Tibial nerve (tissue), 4 donors: ENCODE results near the gene EYA3. TPM values are rescaled to one million over a fixed set of nuclear protein-coding genes. Genes with fewer than 3 reads are reported as not detected.

Experiments
- DNase-seq, 2 donors: peaks; one replicate each; pipeline ENCODE4 v3.0.0-alpha.2; 2019; ENCODE audit warnings: low spot score in 2 of 2
- H3K27ac ChIP-seq, 4 donors: fragments of 200-600 bp; sonication (generic) in 3 of 4; one replicate each; pipeline ENCODE4 v1.5.1; 2017 to 2019; ENCODE audit warnings: mild to moderate bottlenecking in 1 of 4
- H3K27me3 ChIP-seq, 2 donors: fragments of 200-600 bp; sonication (generic) in 1 of 2; one replicate each; pipeline versions ENCODE4 v1.5.1 to v1.6.0; 2017 to 2019
- H3K36me3 ChIP-seq, 3 donors: fragments of 200-600 bp; sonication (generic); one replicate each; pipeline ENCODE4 v1.5.1; 2018 to 2019
- H3K4me1 ChIP-seq, 4 donors: fragments of 200-600 bp; sonication (generic) in 3 of 4; one replicate each; pipeline ENCODE4 v1.5.1; 2017 to 2019
- H3K4me3 ChIP-seq, 4 donors: fragments of 200-600 bp; sonication (generic) in 3 of 4; one replicate each; pipeline ENCODE4 v1.5.1; 2017 to 2019; ENCODE audit warnings: mild to moderate bottlenecking in 1 of 4, moderate library complexity in 1 of 4
- H3K9me3 ChIP-seq, 4 donors: fragments of 200-600 bp; sonication (generic) in 3 of 4; one replicate each; pipeline ENCODE4 v1.5.1; 2017 to 2019
- EP300 ChIP-seq, 2 donors: sonication (generic); formaldehyde crosslinking; IDR thresholded peaks; one replicate each; pipeline ENCODE4 v1.6.1; 2017; ENCODE audit warnings: antibody characterized with exemption in 2 of 2, mild to moderate bottlenecking in 1 of 2
- POLR2A ChIP-seq, 2 donors: fragments of 450-650 bp; IDR thresholded peaks; one replicate each; pipeline ENCODE4 v1.6.1; 2017; ENCODE audit warnings: antibody characterized with exemption in 2 of 2, mild to moderate bottlenecking in 2 of 2, moderate library complexity in 2 of 2
- WGBS, 2 donors: methylation state at CpG; one replicate each; pipeline ENCODE4 v1.1.5; 2018; 5-methylcytosine and 5-hydroxymethylcytosine counted together
- total RNA-seq, 4 donors: library from RNA; depleted of rRNA; stranded (reverse); fragments of >200 nt; gene quantifications; one replicate each; pipeline ENCODE4 v1.1.0, GENCODE V29; 2016
- TF ChIP-seq, protein P1 (sequence below), 5 experiments: fragments of 200-600 bp in 3 of 5; fragments of 450-650 bp in 2 of 5; sonication (generic) in 3 of 5; IDR thresholded peaks; one replicate each; pipeline ENCODE4 v1.5.1; 2016 to 2019; ENCODE audit warnings: antibody characterized with exemption in 5 of 5, mild to moderate bottlenecking in 3 of 5, moderate library complexity in 2 of 5

EYA3 gene
- total RNA-seq, 4 donors from 2014 or later: 9.2 to 17.6 (median 14.6) TPM

DNA sequence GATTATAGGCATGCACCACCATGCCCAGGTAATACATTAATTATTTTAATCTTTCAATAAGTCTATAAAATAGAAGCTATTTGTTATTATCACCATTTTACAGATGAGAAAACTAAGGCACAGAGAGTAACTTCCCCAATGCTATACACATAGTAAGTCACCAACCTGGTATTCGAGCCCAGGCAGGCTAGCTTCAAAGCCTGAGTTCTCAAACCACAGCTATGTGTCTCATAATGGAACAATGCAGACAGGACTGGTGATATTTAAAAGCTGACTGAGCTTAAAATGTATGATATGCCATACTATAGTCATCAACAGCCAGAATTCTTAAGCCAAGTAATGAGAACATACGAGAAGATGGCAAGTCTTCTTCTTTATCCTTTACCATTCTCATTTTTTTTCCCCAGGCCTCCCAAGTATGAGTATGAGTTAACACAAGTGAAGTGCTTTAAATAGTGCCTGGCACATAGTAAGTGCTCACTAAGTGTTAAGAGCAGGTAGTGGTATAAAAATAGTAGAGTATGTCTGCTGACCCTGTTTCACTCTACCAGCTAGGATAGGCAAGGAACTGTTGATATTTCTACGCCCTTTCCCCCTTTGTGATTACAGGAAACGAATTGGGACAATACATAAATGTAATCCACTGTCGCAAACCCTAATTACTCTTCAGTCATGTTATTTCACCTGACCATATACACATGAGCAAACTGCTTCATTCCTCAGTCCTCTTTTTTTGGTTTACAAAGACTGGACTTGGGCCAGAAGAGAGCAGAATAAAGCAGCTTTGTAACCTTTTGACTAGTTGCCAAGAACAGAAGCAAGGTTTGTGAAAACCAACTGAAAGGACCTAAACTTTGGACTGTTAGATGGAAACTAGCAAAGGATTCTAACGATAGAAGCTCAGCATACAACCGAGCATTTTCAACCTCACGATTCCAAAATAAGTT lies 9.5 kb downstream of the EYA3 start:
- Histone ChIP-seq H3K27me3 (no peaks in the 10 kb centered on the region), H3K36me3 (peaks cover 0 to 18% (median 0%) of the 10 kb centered on the region in 3 donors), H3K4me3 (no peak overlapping the region), H3K27ac (peak overlapping the region in 1 of 4 donors; percentile 10), H3K4me1 (peaks cover 0 to 20% (median 4%) of the 10 kb centered on the region in 4 donors), H3K9me3 (no peaks in the 10 kb centered on the region)
- TF ChIP-seq EP300 (IDR thresholded peaks at IDR 0.05): no peak
- TF ChIP-seq POLR2A (IDR thresholded peaks at IDR 0.05): no peak
- TF ChIP-seq, protein P1, sequence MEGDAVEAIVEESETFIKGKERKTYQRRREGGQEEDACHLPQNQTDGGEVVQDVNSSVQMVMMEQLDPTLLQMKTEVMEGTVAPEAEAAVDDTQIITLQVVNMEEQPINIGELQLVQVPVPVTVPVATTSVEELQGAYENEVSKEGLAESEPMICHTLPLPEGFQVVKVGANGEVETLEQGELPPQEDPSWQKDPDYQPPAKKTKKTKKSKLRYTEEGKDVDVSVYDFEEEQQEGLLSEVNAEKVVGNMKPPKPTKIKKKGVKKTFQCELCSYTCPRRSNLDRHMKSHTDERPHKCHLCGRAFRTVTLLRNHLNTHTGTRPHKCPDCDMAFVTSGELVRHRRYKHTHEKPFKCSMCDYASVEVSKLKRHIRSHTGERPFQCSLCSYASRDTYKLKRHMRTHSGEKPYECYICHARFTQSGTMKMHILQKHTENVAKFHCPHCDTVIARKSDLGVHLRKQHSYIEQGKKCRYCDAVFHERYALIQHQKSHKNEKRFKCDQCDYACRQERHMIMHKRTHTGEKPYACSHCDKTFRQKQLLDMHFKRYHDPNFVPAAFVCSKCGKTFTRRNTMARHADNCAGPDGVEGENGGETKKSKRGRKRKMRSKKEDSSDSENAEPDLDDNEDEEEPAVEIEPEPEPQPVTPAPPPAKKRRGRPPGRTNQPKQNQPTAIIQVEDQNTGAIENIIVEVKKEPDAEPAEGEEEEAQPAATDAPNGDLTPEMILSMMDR (IDR thresholded peaks at IDR 0.05): no peak
- WGBS, 2 donors: 47 to 53% methylated on average over 8 of the region's 8 CpGs
- no peak for DNase-seq

GRCh38 chr1:28078262-28078661 lies 10.1 kb downstream of the EYA3 start:
- Histone ChIP-seq H3K4me1 (peaks cover 0 to 23% (median 4%) of the 10 kb centered on the region in 4 donors), H3K36me3 (peaks cover 0 to 18% (median 0%) of the 10 kb centered on the region in 3 donors), H3K27me3 (no peaks in the 10 kb centered on the region), H3K9me3 (no peaks in the 10 kb centered on the region), H3K27ac (no peak overlapping the region), H3K4me3 (no peak overlapping the region)
- no peak for DNase-seq
- WGBS, 2 donors: 92 to 93% methylated on average over 4 of the region's 4 CpGs
- TF ChIP-seq EP300 (IDR thresholded peaks at IDR 0.05): no peak
- TF ChIP-seq, protein P1 (IDR thresholded peaks at IDR 0.05): no peak

- H3K27me3 ChIP-seq: no peaks in the 10 kb centered on the region
- H3K36me3 ChIP-seq: peaks cover 0 to 9% (median 0%) of the 10 kb centered on the region in 3 donors
- no peak overlapping the region for H3K27ac ChIP-seq
- no peak for DNase-seq
- peaks cover 0 to 24% (median 4%) of the 10 kb centered on the region in 4 donors for H3K4me1 ChIP-seq
- no peak overlapping the region for H3K4me3 ChIP-seq
- WGBS, 2 donors: 89 to 90% methylated on average over 1 of the region's 1 CpG
- TF ChIP-seq POLR2A (IDR thresholded peaks at IDR 0.05) (no peak), EP300 (IDR thresholded peaks at IDR 0.05) (no peak)
- TF ChIP-seq, protein P1 (IDR thresholded peaks at IDR 0.05): no peak
- H3K9me3 ChIP-seq: no peaks in the 10 kb centered on the region
Observed at GRCh38 chr1:28074892-28075511, 13.4 kb downstream of the EYA3 start.

DNA sequence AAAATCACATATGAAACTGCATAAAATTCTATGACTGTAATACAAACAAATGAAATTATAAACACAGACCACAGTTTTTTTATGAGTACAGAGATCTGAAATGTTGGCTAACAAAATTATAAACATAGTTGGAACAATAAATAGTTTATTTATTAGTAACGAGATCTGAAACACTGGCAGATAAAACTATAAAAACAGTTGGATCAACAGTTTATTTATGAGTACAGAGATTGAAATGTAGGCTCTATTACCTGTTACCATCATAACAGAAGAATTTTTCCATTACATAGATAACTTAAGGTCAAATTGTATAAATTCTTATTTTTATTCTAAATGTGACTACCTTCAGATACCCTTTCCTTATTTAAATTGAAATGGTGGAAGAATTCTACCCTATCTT lies 14.5 kb downstream of the EYA3 start:
- TF ChIP-seq EP300 (IDR thresholded peaks at IDR 0.05) (no peak), POLR2A (IDR thresholded peaks at IDR 0.05) (no peak)
- TF ChIP-seq, protein P1 (IDR thresholded peaks at IDR 0.05): no peak
- Histone ChIP-seq H3K4me1 (peaks cover 0 to 17% (median 1%) of the 10 kb centered on the region in 4 donors), H3K36me3 (no peaks in the 10 kb centered on the region), H3K27me3 (no peaks in the 10 kb centered on the region), H3K27ac (no peak overlapping the region), H3K4me3 (no peak overlapping the region), H3K9me3 (no peaks in the 10 kb centered on the region)
- no peak for DNase-seq
- WGBS, 2 donors: 64 to 70% methylated on average over 1 of the region's 1 CpG

DNA sequence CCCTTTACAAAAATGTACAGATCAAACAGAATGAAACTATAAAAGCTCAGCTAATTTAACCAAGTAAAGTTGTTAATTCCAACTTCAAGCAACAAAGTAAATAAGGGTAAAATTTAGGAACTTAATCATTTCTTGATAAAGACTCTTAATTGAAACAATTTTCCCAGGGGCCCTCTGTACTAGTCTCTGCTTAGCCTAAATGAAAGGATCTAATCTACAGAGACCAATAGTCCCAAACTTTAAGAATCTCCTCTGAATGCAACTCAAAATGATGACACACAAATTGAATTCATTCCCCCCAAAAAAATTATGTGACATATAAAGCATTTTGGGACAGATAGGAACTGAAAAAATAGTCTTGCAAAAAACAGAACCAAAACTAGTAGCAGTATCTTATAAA lies 16.6 kb downstream of the EYA3 start:
- Histone ChIP-seq H3K27ac (no peak overlapping the region), H3K27me3 (no peaks in the 10 kb centered on the region), H3K4me3 (no peak overlapping the region), H3K9me3 (peaks cover 0 to 4% (median 0%) of the 10 kb centered on the region in 4 donors), H3K36me3 (no peaks in the 10 kb centered on the region), H3K4me1 (peaks cover 0 to 31% (median 0%) of the 10 kb centered on the region in 4 donors)
- DNase-seq: no peak
- TF ChIP-seq POLR2A (IDR thresholded peaks at IDR 0.05) (no peak), EP300 (IDR thresholded peaks at IDR 0.05) (no peak)
- TF ChIP-seq, protein P1 (IDR thresholded peaks at IDR 0.05): no peak
